Neural cell (in vitro differentiated cells): Measurements from ENCODE around the gene GCN1. TPM values are rescaled to one million over a fixed set of nuclear protein-coding genes. Genes with fewer than 3 reads are reported as not detected.

Source experiments
- H2AFZ ChIP-seq: fragments of 200-600, 300-800 bp; sonication (generic), shearing (Covaris generic); 2 replicates; pipeline ENCODE4 v1.6.0; 2014; ENCODE audit warnings: low read depth, mild to moderate bottlenecking, antibody characterized with exemption, low read length, moderate library complexity
- H3F3A ChIP-seq: fragments of 200-600 bp; shearing (Covaris generic); 2 replicates; pipeline ENCODE4 v1.6.1; 2016; ENCODE audit warnings: mild to moderate bottlenecking, moderate library complexity, mixed read lengths, antibody characterized with exemption, low read length; ENCODE audit not compliant: insufficient read depth, poor library complexity, severe bottlenecking
- H3K27ac ChIP-seq: fragments of 200-600, 300-800 bp; sonication (generic), shearing (Covaris generic); 2 replicates; pipeline ENCODE4 v1.5.1; 2014; ENCODE audit warnings: mild to moderate bottlenecking, low read length, moderate library complexity
- H3K27me3 ChIP-seq: fragments of 300-800, 200-600 bp; sonication (generic), shearing (Covaris generic); 2 replicates; pipeline ENCODE4 v1.6.0; 2014; ENCODE audit warnings: mild to moderate bottlenecking, low read depth, low read length, moderate library complexity; ENCODE audit not compliant: insufficient read depth
- H3K36me3 ChIP-seq: fragments of 300-800, 200-600 bp; sonication (generic), shearing (Covaris generic); 2 replicates; pipeline ENCODE4 v1.5.1; 2014; ENCODE audit warnings: mild to moderate bottlenecking, antibody characterized with exemption, low read length, moderate library complexity; ENCODE audit not compliant: insufficient read depth
- H3K4me2 ChIP-seq: fragments of 300-800, 200-600 bp; sonication (generic), shearing (Covaris generic); 2 replicates; pipeline ENCODE4 v1.6.0; 2014; ENCODE audit warnings: mild to moderate bottlenecking, low read length
- H3K4me3 ChIP-seq: fragments of 300-800, 200-600 bp; sonication (generic), shearing (Covaris generic); 2 replicates; pipeline ENCODE4 v1.5.1; 2014; ENCODE audit warnings: mild to moderate bottlenecking, low read length, moderate library complexity
- H3K79me2 ChIP-seq: fragments of 200-600 bp; shearing (Covaris generic); replicated peaks from 2 replicates; pipeline ENCODE4 v1.6.0; 2014; ENCODE audit warnings: mild to moderate bottlenecking, low read length, moderate library complexity; ENCODE audit not compliant: insufficient read depth
- H3K9ac ChIP-seq: fragments of 300-800, 200-600 bp; sonication (generic), shearing (Covaris generic); 2 replicates; pipeline ENCODE4 v1.6.1; 2016; ENCODE audit warnings: mild to moderate bottlenecking, low read length, mixed read lengths
- H3K9me2 ChIP-seq: fragments of 200-600 bp; shearing (Covaris generic); 2 replicates; pipeline ENCODE4 v1.6.1; 2016; ENCODE audit warnings: mild to moderate bottlenecking, low read length, mixed read lengths; ENCODE audit not compliant: insufficient read depth
- H3K9me3 ChIP-seq: fragments of 200-600, 300-800 bp; sonication (generic), shearing (Covaris generic); 2 replicates; pipeline ENCODE4 v1.6.1; 2016; ENCODE audit warnings: mild to moderate bottlenecking, mixed run types, low read length, moderate library complexity, mixed read lengths
- H4K20me1 ChIP-seq: fragments of 200-600 bp; shearing (Covaris generic); 2 replicates; pipeline ENCODE4 v1.6.1; 2016; ENCODE audit warnings: mild to moderate bottlenecking, mixed run types; ENCODE audit not compliant: insufficient read depth
- CTCF ChIP-seq: fragments of 450-650 bp; IDR thresholded peaks from 2 replicates; pipeline ENCODE4 v1.5.1; 2014; ENCODE audit warnings: antibody characterized with exemption, mild to moderate bottlenecking, moderate library complexity; ENCODE audit not compliant: poor library complexity, severe bottlenecking
- EP300 ChIP-seq: fragments of 450-650 bp; conservative IDR thresholded peaks from 2 replicates; pipeline ENCODE4 v1.6.1; 2014; ENCODE audit warnings: antibody characterized with exemption, mild to moderate bottlenecking, moderate library complexity; ENCODE audit not compliant: poor library complexity, severe bottlenecking
- EZH2 ChIP-seq: fragments of 200-600, 300-800 bp; shearing (Covaris generic), sonication (generic); IDR thresholded peaks from 2 replicates; pipeline ENCODE4 v1.6.1; 2014; ENCODE audit warnings: antibody characterized with exemption, low read length, borderline replicate concordance, mild to moderate bottlenecking; ENCODE audit not compliant: insufficient read depth, poor library complexity, severe bottlenecking
- MXI1 ChIP-seq: fragments of 450-650 bp; conservative IDR thresholded peaks from 2 replicates; pipeline ENCODE4 v1.6.1; 2014; ENCODE audit warnings: antibody characterized with exemption, mild to moderate bottlenecking; ENCODE audit not compliant: poor library complexity, severe bottlenecking
- POLR2AphosphoS5 ChIP-seq: IDR thresholded peaks from 2 replicates; pipeline ENCODE4 v1.6.1; 2012
- RAD21 ChIP-seq: fragments of 450-650 bp; conservative IDR thresholded peaks from 2 replicates; pipeline ENCODE4 v1.6.1; 2014; ENCODE audit warnings: antibody characterized with exemption, mild to moderate bottlenecking, moderate library complexity
- REST ChIP-seq: IDR thresholded peaks from 2 replicates; pipeline ENCODE4 v1.6.1; 2012; ENCODE audit warnings: borderline replicate concordance
- SMC3 ChIP-seq: fragments of 450-650 bp; conservative IDR thresholded peaks from 2 replicates; pipeline ENCODE4 v1.6.1; 2014; ENCODE audit warnings: antibody characterized with exemption, mild to moderate bottlenecking, moderate library complexity; ENCODE audit not compliant: poor library complexity
- TAF1 ChIP-seq: IDR thresholded peaks from 2 replicates; pipeline ENCODE4 v1.6.1; 2012; ENCODE audit warnings: low read depth
- polyA plus RNA-seq: library from polyadenylated mRNA; depleted of rRNA; stranded (reverse); fragments of >200 nt; gene quantifications from 2 replicates; pipeline ENCODE4 v1.2.3, GENCODE V29; 2014

Gene GCN1
- polyA plus RNA-seq, 1 donor from 2014 or later: 21.5 TPM

- H3K4me2 ChIP-seq: no peak overlapping the region
- no peak overlapping the region for H3K4me3 ChIP-seq
- TF ChIP-seq CTCF (no peak), TAF1 (no peak), SMC3 (no peak), EZH2 (no peak), EP300 (no peak), RAD21 (no peak), REST (no peak)
- no peaks in the 10 kb centered on the region for H3K9me2 ChIP-seq
- no peaks in the 10 kb centered on the region for H3K27me3 ChIP-seq
- no peak overlapping the region for H3K9ac ChIP-seq
- H3K36me3 ChIP-seq: peaks cover 5% of the 10 kb centered on the region
- H3K79me2 ChIP-seq: no peaks in the 10 kb centered on the region
- H2AFZ ChIP-seq: no peak overlapping the region
- no peaks in the 10 kb centered on the region for H3F3A ChIP-seq
- H3K27ac ChIP-seq: no peak overlapping the region
- H4K20me1 ChIP-seq: peaks cover 3% of the 10 kb centered on the region
- no peaks in the 10 kb centered on the region for H3K9me3 ChIP-seq
Observed at GRCh38 chr12:120095331-120095730, 99.2 kb downstream of the GCN1 start.

GRCh38 chr12:120094485-120094884 lies 100.0 kb downstream of the GCN1 start:
- Histone ChIP-seq H3K9ac (peak overlapping the region; percentile 5), H2AFZ (no peak overlapping the region), H3K27ac (peak overlapping the region; percentile 30), H3K36me3 (peaks cover 5% of the 10 kb centered on the region), H3K27me3 (no peaks in the 10 kb centered on the region), H3K4me2 (no peak overlapping the region), H3K9me3 (no peaks in the 10 kb centered on the region), H3K4me3 (no peak overlapping the region), H3F3A (no peaks in the 10 kb centered on the region), H3K79me2 (no peaks in the 10 kb centered on the region), H4K20me1 (peaks cover 3% of the 10 kb centered on the region), H3K9me2 (no peaks in the 10 kb centered on the region)
- TF ChIP-seq CTCF: no peak
- TF ChIP-seq POLR2AphosphoS5: peak; percentile 13
- TF ChIP-seq MXI1: no peak
- TF ChIP-seq SMC3: no peak
- TF ChIP-seq REST: no peak
- TF ChIP-seq EZH2: no peak
- no peak for TF ChIP-seq TAF1
